Heart left ventricle (tissue), 13 donors: Measurements from ENCODE around the gene HPGD.

Source experiments
- POLR2A ChIP-seq, 2 donors: fragments of 450-650 bp; IDR thresholded peaks; one replicate each; pipeline ENCODE4 v1.6.1; 2017; ENCODE audit warnings: antibody characterized with exemption in 2 of 2, mild to moderate bottlenecking in 2 of 2, moderate library complexity in 2 of 2
- TF ChIP-seq, protein P1 (sequence below), 12 donors: fragments of 200-600 bp; sonication (generic) in 4 of 12; IDR thresholded peaks; one replicate each; pipeline versions ENCODE4 v1.5.0 to v1.8.0; 2018 to 2022; ENCODE audit warnings: antibody characterized with exemption in 12 of 12, mild to moderate bottlenecking in 5 of 12
- donor health status: ischemic (EF 13 %, LVEDD 7.1; RV severe dilation, severe dysfunction).
- donor health status: DM: no; HTN: yes; CAD: no.
- donor health status: DM: no; HTN: no; CAD: no.
- donor health status: ischemic (EF 25% LVEDD 6.9; RV normal size, moderate dysfunction).
- donor health status: ischemic (EF 25% LVEDD 5.7; RV mildly dilated, moderate dysfunction).
- donor health status: ischemic (EF 35%, LVEDD 5.7; RV mildly dilated, moderate dysfunction).
- donor health status: nonischemic (EF 11% LVEDD 7.7; RV severe dilation, severe dysfunction).
- donor health status: DM: yes; HTN: yes; CAD: no.
- donor health status: PGD.
- donor health status: ischemic (EF 29% LVEDD 5.4; RV normal size, mild dysfunction).
- donor health status: nonischemic (EF 23%, LVEDD 6.1; RV moderate dilation, normal function).

DNA sequence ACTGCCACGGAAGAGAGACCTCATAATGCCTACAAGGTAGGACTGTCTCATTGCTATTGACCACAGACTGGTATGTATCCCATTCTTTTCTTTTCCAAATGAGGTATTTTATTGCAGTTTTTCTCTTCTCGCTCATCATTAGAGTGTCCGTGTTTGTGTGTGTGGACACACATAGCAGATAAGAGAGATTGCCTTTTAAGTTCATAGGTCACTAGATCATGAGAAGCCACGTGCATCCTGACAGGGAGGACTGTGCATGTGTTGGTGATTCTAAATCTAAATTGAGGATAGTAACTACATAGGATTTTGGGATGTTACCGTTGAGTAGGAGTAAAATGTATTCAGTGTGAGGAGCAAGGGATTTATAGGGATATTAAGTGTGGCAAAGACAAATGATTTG is 37.3 kb downstream of the HPGD start:
- TF ChIP-seq, protein P1, sequence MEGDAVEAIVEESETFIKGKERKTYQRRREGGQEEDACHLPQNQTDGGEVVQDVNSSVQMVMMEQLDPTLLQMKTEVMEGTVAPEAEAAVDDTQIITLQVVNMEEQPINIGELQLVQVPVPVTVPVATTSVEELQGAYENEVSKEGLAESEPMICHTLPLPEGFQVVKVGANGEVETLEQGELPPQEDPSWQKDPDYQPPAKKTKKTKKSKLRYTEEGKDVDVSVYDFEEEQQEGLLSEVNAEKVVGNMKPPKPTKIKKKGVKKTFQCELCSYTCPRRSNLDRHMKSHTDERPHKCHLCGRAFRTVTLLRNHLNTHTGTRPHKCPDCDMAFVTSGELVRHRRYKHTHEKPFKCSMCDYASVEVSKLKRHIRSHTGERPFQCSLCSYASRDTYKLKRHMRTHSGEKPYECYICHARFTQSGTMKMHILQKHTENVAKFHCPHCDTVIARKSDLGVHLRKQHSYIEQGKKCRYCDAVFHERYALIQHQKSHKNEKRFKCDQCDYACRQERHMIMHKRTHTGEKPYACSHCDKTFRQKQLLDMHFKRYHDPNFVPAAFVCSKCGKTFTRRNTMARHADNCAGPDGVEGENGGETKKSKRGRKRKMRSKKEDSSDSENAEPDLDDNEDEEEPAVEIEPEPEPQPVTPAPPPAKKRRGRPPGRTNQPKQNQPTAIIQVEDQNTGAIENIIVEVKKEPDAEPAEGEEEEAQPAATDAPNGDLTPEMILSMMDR (IDR thresholded peaks at IDR 0.05): no peak
- no peak for TF ChIP-seq POLR2A (IDR thresholded peaks at IDR 0.05)
